ENCODE measurements around the gene ENC1. TPM values are rescaled to one million over a fixed set of nuclear protein-coding genes. Genes with fewer than 3 reads are reported as not detected.

The ENC1 gene
- polyA plus RNA-seq, 3 donors: 59.3 to 89.1 (median 78.2) TPM

- no peak for DNase-seq
Observed at GRCh38 chr5:74665273-74665672, 24.7 kb upstream of the ENC1 start.

- no peak for DNase-seq
Observed at GRCh38 chr5:74664551-74664950, 24.0 kb upstream of the ENC1 start.

GRCh38 chr5:74660873-74661272 lies 20.3 kb upstream of the ENC1 start:
- DNase-seq: no peak

- DNase-seq: no peak
Observed at GRCh38 chr5:74660140-74660539, 19.6 kb upstream of the ENC1 start.

- DNase-seq: no peak
Observed at GRCh38 chr5:74659172-74659571, 18.6 kb upstream of the ENC1 start.

GRCh38 chr5:74657165-74657564 lies 16.6 kb upstream of the ENC1 start:
- no peak for DNase-seq

GRCh38 chr5:74655716-74656115 lies 15.2 kb upstream of the ENC1 start:
- DNase-seq: no peak

- DNase-seq: no peak
Observed at GRCh38 chr5:74655206-74655605, 14.7 kb upstream of the ENC1 start.

- no peak for DNase-seq
Observed at GRCh38 chr5:74653991-74654390, 13.5 kb upstream of the ENC1 start.

- DNase-seq: no peak
Observed at GRCh38 chr5:74652576-74652975, 12.0 kb upstream of the ENC1 start.

- no peak for DNase-seq
Observed at GRCh38 chr5:74651710-74652109, 11.2 kb upstream of the ENC1 start.

- DNase-seq: no peak
Observed at GRCh38 chr5:74649421-74649973, 9.0 kb upstream of the ENC1 start.

GRCh38 chr5:74648835-74649293 lies 8.3 kb upstream of the ENC1 start:
- DNase-seq: peak; percentile 72

GRCh38 chr5:74647096-74647495 lies 6.6 kb upstream of the ENC1 start:
- no peak for DNase-seq

- no peak for DNase-seq
Observed at GRCh38 chr5:74643111-74643562, 2.6 kb upstream of the ENC1 start.

- no peak for DNase-seq
Observed at GRCh38 chr5:74642543-74642863, 2.0 kb upstream of the ENC1 start.

- peak; percentile 85 for DNase-seq
Observed at GRCh38 chr5:74641735-74642542, 1.4 kb upstream of the ENC1 start.

- DNase-seq: peak; percentile 75
Observed at GRCh38 chr5:74640954-74641734, 616 bp upstream of the ENC1 start.

GRCh38 chr5:74639807-74640449 lies 600 bp downstream of the ENC1 start:
- no peak for DNase-seq

GRCh38 chr5:74638970-74639806 lies 1.3 kb downstream of the ENC1 start:
- no peak for DNase-seq

GRCh38 chr5:74638544-74638969 lies 2.0 kb downstream of the ENC1 start:
- no peak for DNase-seq

All from renal pelvis (tissue), 4 donors.